ENCODE measurements around the gene OTUD6A.

The OTUD6A gene, protein sequence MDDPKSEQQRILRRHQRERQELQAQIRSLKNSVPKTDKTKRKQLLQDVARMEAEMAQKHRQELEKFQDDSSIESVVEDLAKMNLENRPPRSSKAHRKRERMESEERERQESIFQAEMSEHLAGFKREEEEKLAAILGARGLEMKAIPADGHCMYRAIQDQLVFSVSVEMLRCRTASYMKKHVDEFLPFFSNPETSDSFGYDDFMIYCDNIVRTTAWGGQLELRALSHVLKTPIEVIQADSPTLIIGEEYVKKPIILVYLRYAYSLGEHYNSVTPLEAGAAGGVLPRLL

GRCh38 chrX:70062076-70062475 lies at the start of gene OTUD6A:
TSS of gene OTUD6A (plus strand) at chrX:70062457. CDS start at chrX:70062525, 68 bp downstream.
- no peak for DNase-seq (ENCODE audit: low spot score)

GRCh38 chrX:70012756-70013155 lies 49.5 kb upstream of the OTUD6A start:
- DNase-seq (ENCODE audit: low spot score) = no peak

DNA sequence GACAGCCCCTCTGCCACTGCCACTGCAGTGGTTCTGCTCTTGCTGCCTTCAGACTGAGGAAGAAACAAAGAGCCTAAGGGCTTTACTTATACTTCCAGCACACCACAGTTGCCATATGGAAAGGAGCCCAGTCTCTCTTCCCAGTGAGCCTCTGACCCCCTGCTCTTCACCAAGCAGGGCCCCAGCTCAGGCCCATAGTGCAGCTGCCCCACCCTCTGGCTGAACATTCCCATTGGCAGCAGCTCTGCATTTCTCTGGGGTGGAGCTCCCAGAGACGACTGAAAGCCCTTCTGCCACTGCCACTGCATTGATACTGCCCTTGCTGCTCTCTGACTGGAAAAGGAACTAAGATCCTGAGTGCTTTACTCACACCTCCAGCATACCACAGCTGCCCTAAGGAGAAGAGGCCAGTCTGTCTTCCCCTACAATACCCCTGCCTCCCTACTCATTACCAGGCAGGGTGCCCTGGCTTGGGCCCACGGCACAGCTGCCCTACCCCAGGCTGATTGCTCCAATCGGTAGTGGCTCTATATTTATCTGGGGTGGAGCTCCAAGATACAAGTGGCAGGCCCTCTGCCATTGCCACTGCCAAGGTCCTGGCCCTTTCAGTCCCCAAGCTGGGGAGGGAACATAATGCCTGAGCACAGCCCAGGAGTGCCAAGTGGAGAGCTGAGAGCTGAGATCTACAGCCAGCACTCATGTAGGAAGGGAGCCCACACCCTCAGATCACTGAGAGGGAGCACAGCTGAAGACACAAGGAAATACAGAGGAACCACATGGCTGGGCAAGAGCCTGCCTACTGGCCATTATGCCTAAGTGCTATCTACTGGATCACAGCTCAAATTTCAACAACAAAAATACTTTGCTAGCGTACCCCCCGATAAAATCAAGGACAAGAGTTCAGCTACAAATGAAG lies 48.5 kb upstream of the OTUD6A start:
- DNase-seq (ENCODE audit: low spot score) = no peak

DNA sequence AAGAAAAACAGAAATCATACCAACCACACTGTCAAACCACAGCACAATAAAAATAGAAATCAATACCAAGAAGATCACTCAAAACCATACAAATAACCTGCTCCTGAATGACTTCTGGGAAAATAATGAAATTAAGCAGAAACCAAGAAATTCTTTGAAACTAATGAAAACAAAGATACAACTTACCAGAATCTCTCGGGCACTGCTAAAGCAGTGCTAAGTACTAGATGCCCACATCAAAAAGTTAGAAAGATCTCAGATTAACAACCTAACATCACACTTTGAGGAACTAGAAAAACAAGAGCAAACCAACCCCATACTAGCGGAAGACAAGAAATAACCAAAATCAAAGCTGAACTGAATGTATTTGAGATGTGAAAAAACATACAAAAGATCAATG lies 45.7 kb upstream of the OTUD6A start:
- no peak for DNase-seq (ENCODE audit: low spot score)

GRCh38 chrX:70022616-70023015 lies 39.6 kb upstream of the OTUD6A start:
- no peak for DNase-seq (ENCODE audit: low spot score)

GRCh38 chrX:70025464-70025863 lies 36.8 kb upstream of the OTUD6A start:
- no peak for DNase-seq (ENCODE audit: low spot score)

DNA sequence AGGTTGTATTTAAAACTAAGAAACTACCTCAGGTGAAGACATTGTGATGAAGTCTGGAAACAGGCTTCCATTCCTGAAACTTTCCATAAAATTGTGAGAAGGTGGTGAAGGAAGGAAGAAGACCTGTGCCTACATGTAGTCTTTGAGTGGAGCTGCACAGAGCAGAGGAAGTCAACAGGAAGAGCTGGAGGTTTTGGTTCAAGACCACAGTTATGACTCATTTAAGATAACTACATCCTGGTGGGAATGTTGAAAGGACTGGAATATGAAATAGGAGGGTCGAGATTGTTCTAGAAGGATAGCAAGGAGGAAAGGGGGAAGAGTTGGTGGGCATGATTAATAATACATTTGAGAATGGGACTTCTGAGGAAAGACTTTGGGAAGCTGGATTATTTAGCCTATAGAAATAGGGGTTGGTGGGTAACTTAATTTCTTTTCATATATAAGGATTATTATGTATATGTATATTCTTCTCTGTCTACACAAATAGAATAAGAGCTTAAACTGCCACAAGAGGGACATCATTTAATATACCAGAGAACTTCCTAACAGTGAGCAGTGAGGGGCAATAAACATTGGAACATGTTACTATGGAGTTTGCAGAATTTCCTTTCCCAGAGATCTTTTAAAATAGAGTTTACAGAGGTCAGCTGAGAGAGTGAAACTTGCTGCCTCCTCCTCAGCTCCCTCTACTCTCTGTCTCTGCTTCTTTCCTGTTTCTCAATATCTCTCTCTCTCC lies 36.0 kb upstream of the OTUD6A start:
- DNase-seq (ENCODE audit: low spot score) = no peak

DNA sequence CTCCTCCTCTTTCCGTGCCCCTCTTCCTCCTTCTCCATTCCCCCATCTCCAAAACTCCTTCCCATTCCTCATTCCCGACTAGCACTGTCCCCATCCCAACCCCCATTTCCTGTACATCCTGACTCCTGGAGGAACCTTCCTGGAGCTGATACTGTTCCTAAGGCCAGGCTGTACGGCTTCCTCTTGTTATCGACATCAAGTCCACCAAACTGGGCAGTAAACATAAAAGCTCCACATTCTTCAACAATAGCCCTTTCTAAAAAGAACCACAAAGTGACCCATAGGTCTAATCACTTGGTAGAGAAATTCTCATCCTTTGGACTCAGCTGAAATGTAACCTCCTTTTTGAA lies 35.4 kb upstream of the OTUD6A start:
- no peak for DNase-seq (ENCODE audit: low spot score)

DNA sequence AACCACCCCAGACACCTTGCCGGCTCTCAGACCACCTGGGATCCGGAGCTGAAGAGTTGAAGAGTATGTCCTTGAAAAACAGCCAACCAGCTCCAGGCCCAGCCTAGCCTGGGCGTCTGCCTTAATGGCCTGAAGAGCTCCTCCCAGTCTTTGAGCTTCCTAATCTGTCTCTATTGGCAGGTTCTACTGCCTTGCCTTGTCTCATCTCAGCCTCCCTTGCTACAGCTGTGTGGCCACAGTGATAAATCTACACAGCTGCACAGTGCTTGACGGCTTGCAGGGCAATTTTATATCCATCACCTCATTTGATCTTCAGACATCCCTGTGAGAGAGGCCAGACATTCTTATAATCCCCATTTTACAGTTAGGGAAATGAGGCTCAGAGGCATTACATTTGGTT lies 32.4 kb upstream of the OTUD6A start:
- DNase-seq (ENCODE audit: low spot score) = no peak

DNA sequence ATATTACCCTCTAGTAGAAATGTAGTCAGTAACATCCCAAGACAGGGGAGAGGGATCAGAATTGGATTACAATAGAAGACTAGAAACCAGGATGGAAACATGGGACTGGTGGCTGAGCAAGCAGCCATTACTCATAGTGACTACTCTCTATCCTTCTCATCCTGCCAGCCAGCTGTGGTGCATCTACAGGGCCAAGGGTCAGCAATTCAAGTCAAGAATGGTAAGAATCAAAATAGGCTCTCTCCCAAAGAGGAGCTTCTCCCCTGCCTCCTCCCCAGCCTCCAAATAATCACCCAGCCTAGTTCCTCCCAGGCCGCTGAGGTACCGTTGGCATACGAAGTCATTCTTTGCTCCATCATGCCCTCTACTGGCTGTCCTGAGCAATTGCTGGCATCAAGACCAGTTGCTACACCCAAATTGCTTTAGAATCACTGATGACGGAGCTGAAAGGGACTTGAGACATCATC lies 31.9 kb upstream of the OTUD6A start:
- DNase-seq (ENCODE audit: low spot score) = peak; percentile 36

- DNase-seq (ENCODE audit: low spot score) = no peak
Measured at GRCh38 chrX:70032792-70033191, 29.5 kb upstream of the OTUD6A start.

DNA sequence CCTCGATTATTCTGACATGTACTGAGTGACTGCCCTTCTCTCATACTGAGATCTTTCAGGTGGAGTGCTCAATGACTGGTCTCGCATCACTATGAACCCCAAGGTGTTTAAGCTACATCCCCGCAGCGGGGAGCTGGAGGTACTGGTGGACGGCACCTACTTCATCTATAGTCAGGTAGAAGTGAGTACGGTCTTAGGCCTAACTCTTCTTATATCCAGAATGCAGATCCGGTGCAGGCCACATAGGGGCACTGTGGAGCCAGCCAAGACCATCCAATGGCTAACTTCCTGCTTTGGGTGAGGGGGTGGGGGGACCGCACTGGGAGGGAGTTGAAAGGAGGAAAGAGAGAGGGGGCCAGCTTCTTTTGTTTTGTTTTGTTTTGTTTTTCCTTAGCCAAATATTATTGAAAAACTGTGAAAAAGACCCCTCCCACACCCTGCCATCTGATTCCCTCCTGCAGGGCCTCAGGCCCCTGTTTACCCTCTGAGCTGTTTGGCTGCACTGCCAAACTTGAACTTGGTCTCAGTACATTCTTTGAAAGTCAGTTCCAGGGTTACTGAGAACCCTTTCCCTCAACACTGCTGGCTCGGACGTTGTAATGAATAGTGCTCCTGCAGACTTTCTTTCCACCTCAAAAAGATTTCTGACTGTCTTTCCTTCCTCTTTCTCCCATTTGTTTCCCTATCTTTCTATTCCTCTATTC lies 28.8 kb upstream of the OTUD6A start:
- DNase-seq (ENCODE audit: low spot score) = peak; percentile 5

GRCh38 chrX:70034646-70035045 lies 27.6 kb upstream of the OTUD6A start:
- no peak for DNase-seq (ENCODE audit: low spot score)

GRCh38 chrX:70038515-70038914 lies 23.7 kb upstream of the OTUD6A start:
- no peak for DNase-seq (ENCODE audit: low spot score)

DNA sequence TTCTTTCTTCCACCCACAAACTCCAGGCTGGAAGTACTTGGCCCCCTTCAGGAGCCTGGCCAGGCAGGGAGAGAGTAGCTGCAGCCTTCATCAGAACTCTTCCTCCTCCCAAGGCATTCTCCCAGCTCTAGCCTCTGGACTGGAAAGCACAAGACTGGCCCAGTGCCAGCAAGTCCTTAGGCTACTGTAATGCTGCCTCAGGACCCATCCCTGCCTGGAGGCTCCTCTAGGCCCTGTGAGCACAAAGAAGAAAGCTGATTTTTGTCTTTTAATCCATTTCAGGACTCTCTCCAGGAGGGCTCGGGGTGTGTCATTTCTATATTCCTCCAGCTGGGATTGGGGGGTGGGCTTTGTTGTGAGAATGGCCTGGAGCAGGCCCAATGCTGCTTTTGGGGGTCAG lies 23.3 kb upstream of the OTUD6A start:
- DNase-seq (ENCODE audit: low spot score) = no peak

DNA sequence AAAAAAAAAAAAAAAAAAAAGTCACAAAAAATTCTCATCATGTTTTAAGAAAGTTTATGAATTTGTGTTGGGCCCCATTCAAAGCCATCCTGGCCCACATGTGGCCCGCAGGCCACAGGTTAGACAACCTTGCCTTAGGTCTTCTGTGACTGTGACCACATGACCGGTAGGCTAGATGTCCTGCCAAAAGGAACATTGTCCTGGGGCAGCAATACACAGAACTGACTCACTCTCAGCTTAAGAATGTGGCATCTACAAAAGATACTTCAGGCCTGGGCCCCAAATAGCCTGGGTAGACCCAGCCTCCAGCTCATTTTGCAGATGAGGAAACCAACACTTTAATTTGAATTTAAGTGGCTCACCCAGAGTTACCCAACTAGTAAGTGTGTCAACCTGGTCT lies 22.5 kb upstream of the OTUD6A start:
- DNase-seq (ENCODE audit: low spot score) = no peak

GRCh38 chrX:70041993-70042392 lies 20.3 kb upstream of the OTUD6A start:
- no peak for DNase-seq (ENCODE audit: low spot score)

DNA sequence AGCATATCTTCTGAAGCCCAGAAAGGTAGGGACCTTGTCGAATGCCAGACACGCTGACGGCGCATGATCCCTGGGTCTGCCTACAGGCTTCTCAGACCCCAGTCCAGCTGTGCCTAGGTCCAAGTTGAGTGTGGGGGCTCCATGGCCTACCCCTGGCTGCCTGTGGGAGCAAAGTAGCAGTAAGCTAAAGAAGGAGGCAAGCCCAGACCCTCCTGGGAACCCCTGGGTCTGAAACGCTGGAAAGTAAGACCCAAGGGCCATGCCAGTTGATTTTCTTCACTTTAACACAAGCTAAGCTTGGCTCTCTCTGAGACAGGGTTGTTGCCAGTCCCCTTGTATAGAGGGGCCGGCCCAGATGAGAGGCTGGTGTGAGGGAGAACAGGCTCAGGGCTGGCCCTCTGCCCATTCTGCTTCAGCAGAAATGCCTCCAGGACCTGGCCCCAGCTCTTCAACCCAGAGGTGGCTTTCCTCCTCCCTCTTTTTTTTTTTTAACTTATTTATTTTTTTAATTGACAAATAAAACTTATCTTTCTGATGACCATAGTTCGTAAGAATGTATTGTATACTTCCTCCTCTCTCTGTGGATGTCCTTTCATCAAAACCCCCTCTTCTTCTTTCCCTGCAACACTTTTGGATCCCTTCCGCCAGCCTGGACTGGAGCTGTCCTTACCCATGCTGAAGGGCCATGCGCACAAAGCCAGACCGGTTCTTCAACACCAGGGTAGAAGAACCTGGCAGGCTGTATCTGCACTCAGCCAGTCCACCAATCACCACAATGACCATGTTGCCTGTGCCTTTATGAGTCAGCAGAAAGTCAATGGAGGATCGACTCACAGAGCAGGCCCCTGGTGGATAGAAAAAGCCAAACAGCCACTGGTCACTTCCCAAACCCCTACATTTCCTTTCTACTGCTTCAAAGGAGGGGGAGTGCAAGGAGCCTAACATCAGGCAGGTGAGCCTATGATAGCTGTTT lies 19.6 kb upstream of the OTUD6A start:
- no peak for DNase-seq (ENCODE audit: low spot score)

DNA sequence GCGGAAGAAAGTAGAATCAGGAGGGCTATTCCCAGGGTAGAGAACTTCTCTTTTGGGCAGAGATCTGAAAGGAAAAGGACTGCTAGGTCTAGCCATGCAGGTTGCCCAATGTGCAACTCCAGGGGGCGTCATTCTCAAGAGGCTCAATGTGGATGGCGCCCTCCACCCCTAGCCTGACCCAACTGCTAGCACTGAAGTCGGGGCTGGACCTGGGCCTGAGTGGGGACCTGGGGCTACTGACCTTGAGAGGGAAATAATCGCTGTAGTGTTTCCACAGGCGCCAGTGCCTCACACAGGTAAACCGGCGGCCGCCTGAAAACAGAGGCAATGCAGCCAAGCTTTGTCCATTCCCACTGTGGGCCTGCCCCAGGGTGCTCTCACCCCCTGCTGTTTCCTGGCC lies 18.6 kb upstream of the OTUD6A start:
- no peak for DNase-seq (ENCODE audit: low spot score)

DNA sequence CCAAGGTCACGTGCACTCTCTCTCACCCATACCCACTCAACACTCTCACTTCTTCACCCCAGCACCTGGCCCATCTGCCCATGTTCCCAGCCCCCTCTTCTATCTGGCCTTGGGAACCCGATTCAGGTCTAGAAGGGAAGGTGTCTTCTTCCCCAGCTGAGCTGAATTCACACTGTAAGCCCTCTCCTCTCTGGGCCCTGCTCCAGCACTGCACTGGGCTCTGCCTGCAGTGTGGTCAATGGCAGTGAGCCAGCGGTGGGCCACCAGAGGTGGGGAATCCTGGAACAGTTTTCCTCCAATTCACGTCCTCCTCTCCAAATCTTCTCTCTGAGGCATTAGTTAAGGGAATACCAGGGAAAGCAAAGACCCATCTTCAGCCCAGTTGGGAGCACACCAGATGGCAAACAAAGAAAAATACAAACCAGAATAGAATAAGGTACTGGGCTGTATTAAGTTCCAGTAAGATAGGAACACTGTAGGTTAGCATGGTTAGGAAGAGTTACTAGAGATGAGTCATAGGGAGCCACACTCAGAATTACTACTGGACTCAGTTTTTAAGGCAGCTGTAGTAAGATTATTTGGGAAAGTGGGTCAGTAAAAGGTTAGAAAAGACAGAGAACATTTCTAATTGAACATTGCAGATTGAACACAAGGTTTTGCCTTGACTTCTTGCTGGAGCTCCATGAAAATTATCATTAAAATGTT lies 17.6 kb upstream of the OTUD6A start:
- DNase-seq (ENCODE audit: low spot score) = no peak
